Rectal smooth muscle tissue (tissue), 1 donor: Measurements from ENCODE around the gene WWOX.

Experiments
- H3K27ac ChIP-seq: one replicate; pipeline ENCODE4 v1.7.0; 2013; ENCODE audit warnings: low read depth, low read length, inconsistent platforms
- H3K27me3 ChIP-seq: one replicate; pipeline ENCODE4 v1.7.0; 2013; ENCODE audit warnings: low read length; ENCODE audit not compliant: control insufficient read depth, insufficient read depth
- H3K36me3 ChIP-seq: one replicate; pipeline ENCODE4 v1.7.0; 2013; ENCODE audit warnings: low read length; ENCODE audit not compliant: control insufficient read depth, insufficient read depth
- H3K4me1 ChIP-seq: one replicate; pipeline ENCODE4 v1.7.0; 2013; ENCODE audit warnings: low read length; ENCODE audit not compliant: control insufficient read depth, insufficient read depth
- H3K4me3 ChIP-seq: one replicate; pipeline ENCODE4 v1.7.0; 2013; ENCODE audit warnings: low read length
- H3K9ac ChIP-seq: one replicate; pipeline ENCODE4 v1.7.0; 2013; ENCODE audit warnings: low read length

WWOX gene

GRCh38 chr16:78795433-78795832 is 696.0 kb downstream of the WWOX start:
- Histone ChIP-seq H3K9ac (no peak overlapping the region), H3K36me3 (no peaks in the 10 kb centered on the region), H3K27me3 (no peaks in the 10 kb centered on the region), H3K4me1 (no peaks in the 10 kb centered on the region), H3K27ac (no peak overlapping the region), H3K4me3 (no peak overlapping the region)

GRCh38 chr16:78796221-78796866 is 696.9 kb downstream of the WWOX start:
- Histone ChIP-seq H3K9ac (no peak overlapping the region), H3K36me3 (no peaks in the 10 kb centered on the region), H3K27ac (no peak overlapping the region), H3K4me3 (no peak overlapping the region), H3K4me1 (no peaks in the 10 kb centered on the region), H3K27me3 (no peaks in the 10 kb centered on the region)

GRCh38 chr16:78799429-78799828 is 700.0 kb downstream of the WWOX start:
- no peaks in the 10 kb centered on the region for H3K4me1 ChIP-seq
- H3K9ac ChIP-seq = no peak overlapping the region
- no peaks in the 10 kb centered on the region for H3K36me3 ChIP-seq
- H3K27ac ChIP-seq = no peak overlapping the region
- H3K4me3 ChIP-seq = no peak overlapping the region
- no peaks in the 10 kb centered on the region for H3K27me3 ChIP-seq

GRCh38 chr16:78800523-78800922 is 701.1 kb downstream of the WWOX start:
- Histone ChIP-seq H3K27me3 (no peaks in the 10 kb centered on the region), H3K4me1 (no peaks in the 10 kb centered on the region), H3K4me3 (no peak overlapping the region), H3K27ac (no peak overlapping the region), H3K9ac (no peak overlapping the region), H3K36me3 (no peaks in the 10 kb centered on the region)

GRCh38 chr16:78804058-78804735 is 704.7 kb downstream of the WWOX start:
- Histone ChIP-seq H3K4me1 (no peaks in the 10 kb centered on the region), H3K9ac (no peak overlapping the region), H3K27ac (no peak overlapping the region), H3K4me3 (no peak overlapping the region), H3K27me3 (no peaks in the 10 kb centered on the region), H3K36me3 (no peaks in the 10 kb centered on the region)

GRCh38 chr16:78805556-78805955 is 706.1 kb downstream of the WWOX start:
- no peak overlapping the region for H3K4me3 ChIP-seq
- H3K27ac ChIP-seq = no peak overlapping the region
- H3K36me3 ChIP-seq = no peaks in the 10 kb centered on the region
- H3K9ac ChIP-seq = no peak overlapping the region
- no peaks in the 10 kb centered on the region for H3K27me3 ChIP-seq
- H3K4me1 ChIP-seq = no peaks in the 10 kb centered on the region

GRCh38 chr16:78811247-78811646 is 711.8 kb downstream of the WWOX start:
- no peak overlapping the region for H3K9ac ChIP-seq
- H3K36me3 ChIP-seq = no peaks in the 10 kb centered on the region
- no peaks in the 10 kb centered on the region for H3K27me3 ChIP-seq
- H3K4me3 ChIP-seq = no peak overlapping the region
- peaks cover 2% of the 10 kb centered on the region for H3K4me1 ChIP-seq
- H3K27ac ChIP-seq = no peak overlapping the region

- Histone ChIP-seq H3K27ac (no peak overlapping the region), H3K4me3 (no peak overlapping the region), H3K9ac (no peak overlapping the region), H3K27me3 (no peaks in the 10 kb centered on the region), H3K4me1 (peaks cover 11% of the 10 kb centered on the region), H3K36me3 (no peaks in the 10 kb centered on the region)
Measured at GRCh38 chr16:78812582-78812981, 713.1 kb downstream of the WWOX start.

GRCh38 chr16:78813661-78814311 is 714.3 kb downstream of the WWOX start:
- no peak overlapping the region for H3K27ac ChIP-seq

GRCh38 chr16:78815713-78816112 is 716.3 kb downstream of the WWOX start:
- H3K27me3 ChIP-seq = no peaks in the 10 kb centered on the region
- no peak overlapping the region for H3K27ac ChIP-seq
- no peaks in the 10 kb centered on the region for H3K36me3 ChIP-seq
- H3K9ac ChIP-seq = no peak overlapping the region
- H3K4me3 ChIP-seq = no peak overlapping the region
- peaks cover 17% of the 10 kb centered on the region for H3K4me1 ChIP-seq

More at GRCh38 chr16:78813661-78814311, 714.3 kb downstream of the WWOX start:
- Histone ChIP-seq H3K4me3 (no peak overlapping the region), H3K36me3 (no peaks in the 10 kb centered on the region), H3K4me1 (peaks cover 17% of the 10 kb centered on the region), H3K27me3 (no peaks in the 10 kb centered on the region), H3K9ac (no peak overlapping the region)

GRCh38 chr16:78816499-78817195 is 717.2 kb downstream of the WWOX start:
- Histone ChIP-seq H3K4me3 (no peak overlapping the region), H3K9ac (no peak overlapping the region), H3K36me3 (no peaks in the 10 kb centered on the region), H3K27me3 (no peaks in the 10 kb centered on the region), H3K4me1 (peaks cover 17% of the 10 kb centered on the region), H3K27ac (no peak overlapping the region)

GRCh38 chr16:78817200-78817739 is 717.8 kb downstream of the WWOX start:
- Histone ChIP-seq H3K27ac (no peak overlapping the region), H3K27me3 (no peaks in the 10 kb centered on the region), H3K36me3 (no peaks in the 10 kb centered on the region), H3K9ac (no peak overlapping the region), H3K4me1 (peaks cover 17% of the 10 kb centered on the region), H3K4me3 (no peak overlapping the region)
